B cell (primary cell): ENCODE results near the gene FAM120B.

Source experiments
- EZH2 ChIP-seq: IDR thresholded peaks from 2 replicates; pipeline ENCODE4 v1.6.1; 2012; ENCODE audit warnings: borderline replicate concordance, low read depth, mild to moderate bottlenecking, moderate library complexity, low read length; ENCODE audit not compliant: insufficient read depth, poor library complexity, severe bottlenecking
- TF ChIP-seq, protein P1 (sequence below): fragments of 200-600 bp; IDR thresholded peaks from one replicate; pipeline ENCODE4 v1.8.0; 2022; ENCODE audit warnings: antibody characterized with exemption, mild to moderate bottlenecking

GRCh38 chr6:170287371-170287876, 19.1 kb upstream of the FAM120B start:
- no peak for TF ChIP-seq EZH2
- TF ChIP-seq, protein P1, sequence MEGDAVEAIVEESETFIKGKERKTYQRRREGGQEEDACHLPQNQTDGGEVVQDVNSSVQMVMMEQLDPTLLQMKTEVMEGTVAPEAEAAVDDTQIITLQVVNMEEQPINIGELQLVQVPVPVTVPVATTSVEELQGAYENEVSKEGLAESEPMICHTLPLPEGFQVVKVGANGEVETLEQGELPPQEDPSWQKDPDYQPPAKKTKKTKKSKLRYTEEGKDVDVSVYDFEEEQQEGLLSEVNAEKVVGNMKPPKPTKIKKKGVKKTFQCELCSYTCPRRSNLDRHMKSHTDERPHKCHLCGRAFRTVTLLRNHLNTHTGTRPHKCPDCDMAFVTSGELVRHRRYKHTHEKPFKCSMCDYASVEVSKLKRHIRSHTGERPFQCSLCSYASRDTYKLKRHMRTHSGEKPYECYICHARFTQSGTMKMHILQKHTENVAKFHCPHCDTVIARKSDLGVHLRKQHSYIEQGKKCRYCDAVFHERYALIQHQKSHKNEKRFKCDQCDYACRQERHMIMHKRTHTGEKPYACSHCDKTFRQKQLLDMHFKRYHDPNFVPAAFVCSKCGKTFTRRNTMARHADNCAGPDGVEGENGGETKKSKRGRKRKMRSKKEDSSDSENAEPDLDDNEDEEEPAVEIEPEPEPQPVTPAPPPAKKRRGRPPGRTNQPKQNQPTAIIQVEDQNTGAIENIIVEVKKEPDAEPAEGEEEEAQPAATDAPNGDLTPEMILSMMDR = no peak
